Measurements from ENCODE around the gene DLGAP1.

DNA sequence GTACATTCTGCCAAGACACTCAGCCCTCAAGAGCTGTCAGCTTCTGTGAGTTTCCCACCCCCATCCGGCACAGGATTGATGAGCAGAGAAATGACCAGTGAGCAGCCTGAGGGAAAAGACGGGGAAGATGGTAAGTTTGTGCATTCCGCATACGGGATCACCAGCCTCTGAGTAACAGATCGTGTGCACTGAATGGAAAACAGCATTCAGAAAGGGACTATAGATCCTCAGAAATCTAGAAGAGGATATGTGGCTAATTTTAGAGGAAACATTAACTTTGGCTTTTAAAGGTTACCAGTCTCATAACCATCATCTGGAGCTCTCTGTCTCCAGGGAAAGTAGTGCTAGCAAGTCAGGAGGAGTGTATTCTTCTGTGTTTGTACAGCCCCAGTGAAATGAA, 679.1 kb downstream of the DLGAP1 start:
- TF ChIP-seq CTCF (IDR thresholded peaks at IDR 0.05; ENCODE audit: low read depth, low read length) (no peak), POLR2A (IDR thresholded peaks at IDR 0.05; ENCODE audit: extremely low read depth, insufficient read length) (no peak)

Data from NB4 (cell line).